Kidney glomerular epithelial cell (primary cell): ENCODE measurements around the gene PTPRB.
A peak's percentile ranks its signal among the peaks of the same experiment; 100 is the strongest.

Experiments
- DNase-seq: peaks from one replicate; lab custom pipeline; 2025; lab: John Stamatoyannopoulos, UW

Gene PTPRB

DNA sequence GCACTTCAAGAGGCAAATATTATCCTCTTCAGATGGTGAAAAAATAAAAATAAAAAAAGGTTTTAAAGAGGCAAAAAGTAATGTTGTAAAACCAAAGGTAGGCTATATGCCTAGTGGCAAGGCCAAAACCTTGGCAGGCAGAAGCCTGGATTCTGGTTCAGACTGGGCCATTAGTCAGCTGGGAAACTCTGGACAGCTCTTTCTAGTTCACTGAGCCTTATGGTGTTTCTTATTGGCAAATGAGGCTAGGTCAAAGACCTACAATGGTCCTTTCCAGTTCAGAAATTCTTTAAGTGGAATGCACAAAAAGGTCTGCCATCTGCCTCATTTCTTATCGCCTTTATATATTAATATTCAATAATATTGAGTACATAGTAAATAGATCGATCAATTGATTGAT is 44.6 kb downstream of the PTPRB start:
- DNase-seq: no peak

DNA sequence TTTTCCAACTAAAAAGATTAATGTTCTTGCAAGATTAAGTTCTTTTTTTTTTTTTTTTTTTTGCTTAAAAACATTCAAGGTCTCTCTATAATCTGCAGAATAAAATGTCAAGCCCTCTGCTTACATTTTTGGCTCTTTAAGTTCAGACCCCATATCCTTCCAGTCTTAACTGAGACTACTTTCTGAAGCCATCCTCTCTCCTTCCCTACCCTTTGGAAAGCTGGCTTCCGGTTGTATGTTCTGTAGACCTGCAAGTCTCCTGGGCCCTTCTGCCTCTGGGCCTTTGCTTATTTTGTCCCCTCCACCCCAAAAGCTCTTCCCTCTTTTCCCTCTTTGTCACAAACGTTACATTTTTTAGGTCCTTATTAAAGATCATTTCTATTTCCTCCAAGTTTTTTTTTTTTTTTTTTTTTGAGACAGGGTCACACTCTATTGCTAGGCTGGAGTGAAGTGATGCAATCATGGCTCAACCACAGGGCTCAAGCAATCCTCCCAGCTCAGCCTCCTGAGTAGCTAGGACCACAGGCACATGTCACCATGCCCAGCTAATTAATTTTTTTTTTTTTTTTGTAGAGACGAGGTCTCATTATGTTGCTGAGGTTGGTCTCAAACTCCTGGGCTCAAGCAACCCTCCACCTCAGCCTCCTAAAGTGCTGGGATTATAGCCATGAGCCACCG is 46.5 kb downstream of the PTPRB start:
- DNase-seq: no peak

DNA sequence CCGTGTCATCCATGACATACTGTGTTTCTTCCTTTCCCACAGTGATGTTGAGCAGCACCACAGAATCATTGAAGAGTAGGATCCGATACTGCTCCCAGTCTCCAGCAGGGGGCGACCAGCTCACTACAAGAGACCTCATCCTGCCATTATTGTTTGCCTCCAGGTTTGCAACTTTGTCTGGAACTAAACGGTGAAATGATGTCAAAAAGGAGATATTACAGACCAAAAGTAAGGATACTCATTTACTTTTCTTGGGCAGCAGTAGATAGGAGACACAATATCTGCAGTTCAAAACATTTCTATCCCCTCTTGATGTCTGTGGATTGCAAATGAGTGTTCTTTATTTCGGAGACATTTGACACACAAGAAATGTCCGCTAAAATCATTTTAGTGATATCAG is 47.2 kb downstream of the PTPRB start:
- peak; percentile 73 for DNase-seq

DNA sequence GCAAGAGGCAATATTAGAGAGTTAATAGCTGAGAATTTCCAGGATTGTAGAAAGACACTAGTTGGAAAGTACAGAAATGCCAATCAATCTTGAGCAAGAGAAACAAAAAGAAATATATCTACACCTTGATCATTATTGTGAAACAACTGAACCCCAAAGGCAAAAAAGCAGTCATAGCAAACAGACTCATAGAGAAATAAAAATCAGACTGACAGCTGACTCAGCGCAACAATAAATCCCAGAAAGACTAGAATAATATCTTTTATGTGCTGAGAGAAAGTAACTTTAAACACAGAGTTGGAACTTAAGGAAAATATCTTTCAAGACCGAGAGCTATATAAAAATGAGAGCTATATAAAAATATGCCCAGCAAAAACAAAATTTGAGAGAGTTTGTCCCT is 52.9 kb downstream of the PTPRB start:
- DNase-seq: no peak

DNA sequence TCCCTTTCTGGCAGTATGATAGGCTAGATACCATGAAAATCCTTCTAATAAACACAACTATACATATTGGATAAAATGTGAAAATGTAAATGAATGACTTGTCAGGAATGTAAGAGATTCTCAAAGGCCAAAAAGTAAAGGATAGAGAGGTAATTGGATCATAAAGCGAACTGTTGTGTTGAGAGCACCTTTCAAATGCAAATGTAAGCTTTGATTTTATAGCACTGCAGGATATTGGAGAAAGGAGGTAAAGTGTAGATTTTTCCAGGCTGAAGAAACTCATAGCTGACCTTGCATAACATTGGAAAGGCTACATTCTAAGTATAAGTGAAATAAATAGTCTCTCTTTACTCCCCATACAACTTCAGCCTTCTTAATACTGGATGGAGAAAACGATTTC is 54.0 kb downstream of the PTPRB start:
- no peak for DNase-seq

DNA sequence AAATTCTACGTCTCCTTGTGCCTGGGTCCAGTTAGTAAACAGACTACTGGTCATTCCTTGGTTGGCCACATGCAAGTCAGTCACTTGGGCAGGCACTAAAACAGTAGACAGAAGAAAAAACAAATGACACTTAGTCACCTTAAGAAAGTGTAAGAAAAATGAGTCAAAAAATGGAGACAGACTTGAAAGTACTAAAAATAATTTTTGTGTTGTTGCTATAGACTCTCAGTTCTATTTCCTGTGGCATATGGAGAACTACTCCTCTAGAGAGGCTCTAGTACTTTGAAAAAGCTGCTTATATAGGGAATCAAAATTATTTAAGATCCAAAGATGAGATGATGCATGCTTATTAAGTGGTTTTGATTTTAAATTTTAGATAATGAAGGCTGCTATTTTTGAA is 56.0 kb downstream of the PTPRB start:
- DNase-seq: no peak

DNA sequence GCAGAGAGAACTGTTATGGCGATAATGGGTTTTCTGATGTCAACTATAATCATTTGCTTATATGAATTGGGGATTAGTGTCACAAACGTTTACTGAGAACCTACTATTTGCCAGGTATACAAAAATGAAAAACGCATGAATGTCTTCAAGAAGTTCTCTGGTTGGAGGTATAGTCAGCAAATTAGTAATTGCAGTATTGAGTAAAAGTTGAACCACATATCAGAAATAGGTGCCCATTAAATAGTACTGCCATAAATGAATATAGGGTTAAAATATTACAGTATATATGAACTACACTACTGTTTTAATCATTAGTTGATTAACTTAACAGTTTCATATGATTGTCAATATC is 60.0 kb downstream of the PTPRB start:
- no peak for DNase-seq

DNA sequence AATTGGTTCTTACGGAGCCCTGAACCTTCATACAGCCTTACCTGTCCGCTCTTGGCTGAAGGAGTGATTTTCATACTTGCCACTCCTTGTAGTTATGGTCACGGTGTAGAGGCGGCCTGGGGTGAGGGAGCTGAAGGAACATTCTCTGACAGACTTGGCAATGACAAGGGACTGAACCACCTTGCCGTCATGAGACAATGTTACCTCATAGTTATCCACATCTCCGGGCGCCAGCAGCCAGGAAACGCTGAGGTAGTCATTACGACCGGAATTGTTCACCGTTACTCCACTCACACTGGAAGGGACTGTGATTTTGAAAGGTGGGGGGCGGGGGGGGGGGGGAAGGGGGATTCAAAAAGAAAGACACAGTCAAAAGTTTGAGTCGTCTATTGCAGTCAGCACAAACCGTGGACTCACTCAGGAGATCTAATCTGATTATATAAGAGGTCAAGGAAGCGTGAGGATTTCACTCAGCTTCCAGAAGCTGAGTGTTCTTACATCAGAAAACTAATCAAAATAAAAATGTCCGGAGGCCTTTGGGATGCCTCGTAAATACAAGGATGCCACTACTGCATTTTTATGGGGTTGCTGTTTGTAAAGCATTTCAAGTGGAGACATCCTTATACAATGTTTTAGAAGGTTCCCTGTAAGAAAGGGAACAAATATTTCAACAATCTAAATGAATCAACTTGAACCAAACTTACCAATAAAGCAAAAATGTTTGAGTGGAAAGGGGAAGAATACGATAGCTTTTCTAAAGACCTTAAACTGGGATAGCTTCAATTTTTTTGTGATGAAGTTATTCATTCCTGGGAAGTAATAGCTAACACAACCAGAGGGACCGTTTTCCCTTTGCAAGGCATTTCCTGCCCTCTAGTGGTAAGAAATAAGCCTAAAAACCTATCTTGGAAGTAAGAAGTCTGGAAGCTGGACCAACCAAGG is 60.6 kb downstream of the PTPRB start:
- peak; percentile 66 for DNase-seq

DNA sequence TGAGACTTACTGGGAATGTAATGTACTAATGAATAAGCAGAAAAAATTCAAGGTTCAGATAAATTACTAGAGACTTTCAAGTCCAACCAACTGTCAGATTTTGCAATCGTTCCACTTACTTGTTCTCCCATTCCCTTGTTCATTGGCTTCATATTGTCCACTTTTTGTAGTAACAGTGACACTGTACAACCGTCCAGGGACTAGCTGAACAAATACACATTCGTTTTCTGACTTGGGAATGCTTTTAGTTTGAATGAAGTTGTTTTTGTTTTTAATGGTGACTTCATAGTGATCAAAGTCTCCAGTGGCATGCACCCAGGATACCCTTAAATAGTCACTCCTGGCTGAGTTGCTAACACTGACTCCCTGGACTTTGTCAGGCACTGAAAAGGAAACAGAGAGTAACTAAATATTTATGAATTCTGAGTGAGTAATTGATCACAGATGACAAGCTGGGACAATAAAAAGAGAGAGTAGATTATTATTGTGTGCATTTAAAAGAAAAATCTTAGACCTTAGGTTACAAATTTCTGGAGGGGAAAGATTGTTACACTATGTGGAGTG is 65.4 kb downstream of the PTPRB start:
- DNase-seq: no peak

DNA sequence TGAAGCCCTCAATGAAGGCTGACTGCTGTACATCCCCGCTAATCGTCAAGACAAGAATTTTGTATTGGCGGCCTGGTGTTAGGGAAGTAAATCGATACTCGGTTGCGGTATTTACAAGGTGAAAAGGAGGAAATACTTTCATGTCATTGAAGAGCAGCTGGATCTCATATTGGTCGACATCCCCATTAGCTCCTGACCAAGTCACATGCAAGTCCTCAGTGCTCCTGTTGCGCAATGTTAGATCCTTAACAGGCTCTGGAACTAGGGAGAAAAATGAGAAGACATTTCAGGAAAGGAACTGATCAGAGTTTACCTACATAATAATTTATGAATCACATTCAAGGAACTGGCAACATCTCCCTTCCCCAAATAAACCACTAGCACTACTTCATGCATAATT is 66.2 kb downstream of the PTPRB start:
- no peak for DNase-seq

DNA sequence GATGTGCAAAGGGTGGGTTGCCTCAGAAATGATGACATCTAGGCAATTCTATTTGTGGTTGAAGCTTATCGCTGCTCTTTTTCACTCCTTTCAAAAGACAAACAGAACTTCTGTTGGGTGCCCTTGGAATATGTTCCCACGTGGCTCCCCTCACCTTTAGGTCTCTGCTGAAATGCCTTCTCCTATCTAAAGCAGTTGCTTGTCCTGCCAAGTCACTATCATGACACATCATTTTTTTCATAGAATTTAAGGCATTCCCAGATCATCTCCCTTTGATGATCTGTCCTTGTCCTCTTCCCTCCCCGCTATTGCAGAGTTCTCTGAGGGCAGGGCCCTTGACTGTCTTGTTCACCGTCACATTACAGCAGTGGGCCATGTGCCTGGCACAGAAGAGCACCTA is 75.7 kb downstream of the PTPRB start:
- no peak for DNase-seq

DNA sequence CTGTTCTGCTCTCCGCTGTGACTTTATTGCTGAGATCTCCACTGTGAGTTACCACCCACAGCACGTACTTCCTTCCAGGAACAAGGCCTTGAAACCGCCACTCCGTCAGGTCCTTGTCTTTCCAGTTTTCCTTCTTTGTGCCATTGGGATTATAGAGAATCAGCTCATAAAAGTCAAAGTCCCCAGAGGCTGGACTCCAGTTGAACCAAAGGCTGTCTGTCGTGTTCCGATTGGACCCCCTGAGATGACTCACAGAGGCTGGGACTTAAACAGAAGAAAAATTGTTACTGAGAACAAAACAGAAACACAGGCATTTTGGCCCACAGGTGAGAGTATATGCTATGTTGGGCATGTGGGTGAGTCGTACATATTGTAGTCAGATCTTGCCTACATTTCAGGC is 76.6 kb downstream of the PTPRB start:
- no peak for DNase-seq

DNA sequence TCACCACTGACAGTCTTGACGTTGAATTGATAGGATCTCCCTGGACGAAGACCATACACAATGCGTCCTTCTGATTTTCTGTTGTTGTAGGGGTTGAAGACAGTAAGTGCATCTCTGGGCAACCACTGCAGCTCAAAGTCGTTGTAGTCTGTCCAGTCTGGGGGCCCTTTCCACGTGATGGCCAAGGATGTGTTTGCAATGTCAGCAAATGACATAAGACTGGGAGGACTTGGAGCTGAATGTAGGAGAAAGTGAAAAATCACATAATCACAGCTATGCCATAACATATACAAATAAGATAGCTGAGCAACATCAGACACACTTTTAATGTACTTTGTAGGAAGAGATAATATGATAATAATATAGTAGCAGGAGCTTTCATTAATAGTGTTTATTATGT is 77.8 kb downstream of the PTPRB start:
- no peak for DNase-seq

DNA sequence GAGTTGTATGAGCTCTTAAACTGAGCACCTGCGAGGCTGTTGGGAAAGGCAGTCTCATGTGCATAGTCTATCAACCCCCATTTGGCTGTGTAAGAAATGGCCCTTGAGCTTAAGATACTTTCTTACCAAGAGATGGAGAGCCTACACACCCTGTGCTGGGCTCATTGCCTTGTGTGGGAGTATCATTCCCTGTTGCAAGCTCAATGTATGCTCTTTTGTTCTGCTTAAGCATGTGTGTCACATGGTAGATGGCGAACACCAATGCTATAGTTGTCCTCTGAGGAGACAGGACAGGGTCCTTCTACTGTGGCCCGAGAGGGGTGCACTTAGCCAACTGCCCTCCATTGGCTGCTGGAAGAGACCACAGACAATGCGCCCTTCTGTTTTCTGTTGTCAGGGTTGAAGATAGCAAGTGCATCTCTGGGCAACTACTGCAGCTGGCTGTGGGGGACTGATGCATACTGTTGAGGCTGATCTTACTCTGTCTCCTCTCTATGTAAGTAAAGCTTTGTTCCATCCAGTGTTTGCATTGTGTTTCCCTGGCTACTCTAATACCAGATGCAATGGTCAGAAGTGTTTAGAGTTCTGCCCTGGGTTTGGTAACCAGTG is 79.5 kb downstream of the PTPRB start:
- DNase-seq: no peak

DNA sequence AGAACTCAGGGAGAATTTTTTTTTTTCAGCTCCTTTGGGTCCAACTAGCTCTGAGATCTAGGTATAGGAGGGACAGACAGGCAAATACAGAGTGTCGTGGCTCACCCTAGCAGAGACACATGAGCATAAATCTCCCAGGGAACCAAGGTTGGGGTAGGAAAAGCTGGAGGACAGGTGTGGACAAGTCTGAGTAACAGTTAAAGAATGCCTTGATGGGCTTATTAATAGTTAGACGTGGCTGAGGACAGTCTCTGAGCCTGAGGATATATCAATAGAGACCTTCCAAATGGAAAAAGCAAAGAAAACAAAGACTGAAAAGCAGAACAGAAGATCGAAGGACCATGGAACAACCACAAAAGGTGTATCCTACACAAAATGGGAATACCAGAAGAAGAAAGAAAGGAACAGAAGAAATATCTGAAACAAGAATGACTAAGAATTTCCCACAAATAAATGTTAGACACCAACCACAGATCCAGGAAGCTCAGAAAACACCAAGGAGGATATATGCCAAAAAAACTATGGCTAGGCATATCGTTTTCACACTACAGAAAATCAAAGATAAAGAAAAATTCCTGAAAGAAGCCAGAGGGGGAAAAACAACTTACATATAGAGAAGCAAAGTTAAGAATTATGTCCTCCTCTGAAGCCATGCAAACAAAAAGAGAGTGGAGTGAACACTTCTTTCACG is 80.9 kb downstream of the PTPRB start:
- DNase-seq: no peak

DNA sequence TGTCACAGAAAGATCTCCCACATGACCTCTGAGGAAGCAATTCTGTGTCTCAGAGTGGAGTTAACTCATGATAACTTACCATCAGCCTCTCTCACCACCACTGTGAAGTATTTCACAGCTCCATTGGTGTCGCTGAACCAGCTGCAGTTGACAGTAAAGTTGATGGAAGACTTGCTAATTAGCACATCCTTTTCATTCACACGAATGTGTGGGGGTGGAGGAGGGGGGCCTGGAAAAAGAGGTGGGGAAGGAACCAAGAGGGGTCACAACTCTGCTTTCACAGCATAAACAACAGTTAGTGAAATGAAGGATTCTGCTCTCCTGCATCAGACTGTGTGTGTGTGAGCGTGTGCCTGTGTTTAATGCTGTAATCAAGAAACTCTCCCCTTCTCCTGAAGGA is 82.1 kb downstream of the PTPRB start:
- no peak for DNase-seq

DNA sequence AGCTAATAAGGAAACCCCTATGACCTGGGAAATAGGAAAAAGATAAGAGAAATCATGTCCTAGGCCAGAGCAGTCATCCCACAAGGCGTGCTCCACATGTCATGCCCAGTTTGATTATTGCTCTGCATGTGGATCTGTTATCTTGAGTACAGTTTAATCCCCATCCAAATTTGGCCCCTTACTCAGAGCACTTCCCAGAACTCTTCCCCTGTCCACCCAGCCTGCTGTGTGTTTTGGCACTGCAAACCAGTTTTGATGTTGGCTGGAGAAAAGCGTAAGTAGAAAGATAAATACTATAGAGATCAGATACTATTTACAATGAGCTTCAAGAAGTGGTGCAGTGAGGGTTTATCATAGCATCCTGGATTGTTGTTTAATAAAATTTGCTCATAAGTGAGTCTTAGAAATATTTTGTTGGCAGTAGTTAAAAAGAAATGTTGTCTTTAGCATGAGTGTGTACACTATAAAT is 83.8 kb downstream of the PTPRB start:
- DNase-seq: no peak

DNA sequence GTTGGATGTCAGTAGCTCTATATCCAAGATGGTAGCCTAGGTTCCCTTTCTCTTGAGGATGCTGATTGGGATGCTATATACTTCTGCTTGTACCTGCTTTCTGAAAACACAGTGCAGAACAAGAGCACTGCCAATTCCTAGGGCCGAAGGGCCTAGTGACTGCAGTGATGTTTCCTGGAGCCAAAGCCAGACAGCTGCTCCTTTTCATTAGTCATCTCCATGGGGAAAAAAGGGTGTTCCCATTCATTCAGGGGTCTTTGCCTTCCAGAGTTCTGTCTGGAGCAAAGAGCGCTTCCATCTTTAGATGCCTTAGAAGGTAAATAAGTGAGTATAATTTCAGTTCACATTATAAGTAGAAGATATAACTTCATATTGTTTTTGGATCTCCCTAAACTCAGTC is 85.5 kb downstream of the PTPRB start:
- DNase-seq: no peak

DNA sequence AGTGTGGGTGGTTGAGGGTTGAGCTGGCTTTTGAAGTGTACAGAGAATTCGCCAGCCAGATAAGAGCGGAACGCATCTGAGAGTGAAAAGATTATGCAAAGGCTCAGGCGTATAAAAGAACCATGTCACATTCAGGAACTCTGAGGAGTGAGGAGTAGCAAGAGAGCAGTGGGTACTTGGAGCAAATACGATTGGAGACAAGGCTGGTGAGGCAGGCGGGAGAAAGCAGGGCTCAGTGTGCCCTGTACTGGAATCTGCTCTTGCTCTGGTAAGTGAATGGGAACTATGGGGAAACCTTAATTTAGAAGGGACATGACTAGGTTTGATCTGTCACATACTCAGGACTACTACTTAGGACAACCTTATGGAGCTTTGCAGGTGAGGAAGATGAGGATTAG is 87.0 kb downstream of the PTPRB start:
- no peak for DNase-seq

DNA sequence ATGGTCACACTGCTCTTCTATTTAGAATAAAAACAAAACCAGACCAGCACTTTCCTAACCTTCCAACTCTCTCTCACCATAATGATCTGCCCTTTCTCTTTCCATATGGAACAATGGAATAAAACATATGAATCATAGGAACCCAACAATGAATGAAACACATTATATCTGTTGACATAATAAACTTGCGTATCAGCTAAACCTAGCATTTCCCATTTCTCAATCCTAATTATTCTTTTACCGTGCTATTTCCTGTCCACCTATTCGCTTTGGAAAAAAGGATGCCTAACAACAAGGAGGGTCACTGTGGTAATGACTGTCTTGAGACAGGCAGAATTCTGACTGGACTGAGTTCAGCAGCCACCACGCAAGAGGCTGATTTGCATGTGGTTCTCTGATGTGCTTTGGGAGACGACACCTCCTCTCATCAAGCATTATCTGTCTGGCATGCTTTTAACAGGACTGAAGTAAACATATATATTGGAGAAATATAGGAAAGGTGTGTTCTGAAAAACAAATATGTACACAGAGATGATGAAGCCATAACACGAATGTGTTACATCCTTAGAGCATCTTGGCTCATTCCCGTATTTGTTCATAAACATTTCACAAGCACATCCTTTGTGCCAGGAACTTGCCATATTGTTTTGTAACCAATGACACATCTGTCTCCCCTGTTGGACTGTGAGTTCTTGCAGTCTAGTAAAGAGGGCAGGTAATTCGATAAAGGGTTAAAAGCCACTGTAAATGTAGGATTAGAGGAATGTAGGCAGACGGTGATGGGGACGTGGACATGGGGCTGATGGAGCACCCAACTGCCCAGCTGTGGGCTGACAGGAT is 87.7 kb downstream of the PTPRB start:
- DNase-seq: no peak

DNA sequence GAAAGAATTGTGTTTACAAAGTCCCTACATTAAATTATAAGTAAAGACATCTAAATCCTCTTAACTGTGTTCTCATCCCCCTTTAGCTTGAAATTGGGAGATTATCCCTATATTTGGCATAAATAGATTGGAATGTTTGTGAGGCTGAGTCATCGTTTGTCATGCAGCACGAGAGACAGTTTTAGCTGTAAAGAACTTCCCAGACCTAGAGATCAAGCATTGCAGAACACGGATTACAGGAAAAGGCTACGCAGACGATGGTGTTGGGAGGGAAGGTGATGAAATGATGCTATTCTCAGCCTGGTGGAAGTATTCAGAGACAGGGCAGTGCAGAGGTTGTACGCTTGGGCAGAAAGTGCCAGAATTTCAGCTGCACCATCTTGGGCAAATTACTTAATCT is 93.8 kb downstream of the PTPRB start:
- no peak for DNase-seq
